Lower leg skin (tissue), 3 donors: ENCODE results near the gene MEGF6.

ENCODE experiments used
- CTCF ChIP-seq, 3 donors: fragments of 450-650 bp; IDR thresholded peaks; one replicate each; pipeline ENCODE4 v1.5.1; 2016; ENCODE audit warnings: antibody characterized with exemption in 3 of 3, mild to moderate bottlenecking in 3 of 3, moderate library complexity in 2 of 3
- POLR2A ChIP-seq, 2 donors: fragments of 450-650 bp; IDR thresholded peaks; one replicate each; pipeline ENCODE4 v1.6.1; 2016 to 2017; ENCODE audit warnings: antibody characterized with exemption in 2 of 2, mild to moderate bottlenecking in 1 of 2, moderate library complexity in 1 of 2

GRCh38 chr1:3548156-3548893 lies 63.0 kb downstream of the MEGF6 start:
- TF ChIP-seq POLR2A (IDR thresholded peaks at IDR 0.05) (no peak), CTCF (IDR thresholded peaks at IDR 0.05) (no peak)
